HG02973 (cell line): ENCODE measurements around the gene HSPA14.
"Not testable (repeated sequence)": the region's sequence is repeated elsewhere in the genome, so short reads cannot be mapped to it uniquely, and the experiment has no call there.

Experiments used
- ATAC-seq: cut with Tn5 transposase; IDR thresholded peaks from one replicate; pipeline ENCODE4 v1.9.1; 2021; ENCODE audit warnings: moderate library complexity; ENCODE audit not compliant: unreplicated experiment

Gene HSPA14

DNA sequence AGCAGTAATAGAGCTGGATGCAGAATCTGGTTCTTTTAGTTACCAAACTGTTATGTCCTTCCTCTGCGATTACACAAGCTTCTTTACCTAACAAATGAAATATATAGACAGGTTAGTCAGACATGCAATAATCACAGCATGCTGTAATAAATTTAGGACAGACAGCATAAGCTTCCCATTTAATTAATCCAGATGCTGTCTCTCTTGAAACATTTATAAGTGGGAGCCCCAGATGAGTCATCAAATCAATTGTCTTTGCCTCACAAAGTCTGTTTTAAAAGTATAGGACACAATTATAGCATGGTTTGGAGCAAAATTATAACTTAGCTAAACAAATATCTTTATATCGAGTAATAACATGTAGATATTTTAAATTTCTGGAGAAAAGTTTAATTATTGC, 1.9 kb upstream of the HSPA14 start:
- no peak for ATAC-seq

DNA sequence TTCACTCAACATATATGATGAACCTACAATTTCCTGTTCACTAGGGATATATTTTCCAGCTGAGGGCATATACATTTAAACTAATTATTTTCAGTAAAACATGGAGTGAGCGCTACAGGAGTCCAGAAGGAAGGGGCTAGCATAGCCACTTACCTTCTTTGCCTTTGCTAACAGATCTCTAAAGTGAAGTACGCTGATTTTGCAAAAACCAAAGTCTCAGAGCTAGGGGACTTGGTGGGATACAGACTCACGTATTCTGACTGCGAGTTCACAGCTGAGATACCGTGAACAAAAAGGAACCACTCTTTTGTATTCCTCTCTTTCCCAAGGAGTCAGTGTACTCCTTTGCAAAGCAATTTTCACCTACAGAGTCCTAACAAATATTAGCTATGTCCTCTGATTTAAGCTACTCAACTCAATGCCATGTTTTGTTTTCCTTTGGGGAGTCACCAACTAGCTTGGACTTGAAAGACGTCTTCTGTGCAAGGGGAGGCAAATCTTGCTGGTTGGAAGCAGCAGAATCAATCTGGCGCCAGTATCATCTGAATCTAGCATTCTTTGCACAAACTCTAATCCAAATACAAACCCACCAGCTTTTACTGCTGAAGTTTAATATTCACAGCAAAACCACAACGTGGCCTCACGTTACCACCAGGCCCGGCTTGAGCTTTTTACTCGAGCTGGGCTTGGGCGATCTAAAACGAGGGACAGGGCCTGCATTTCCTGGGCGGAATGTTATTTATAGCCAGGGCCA, 926 bp upstream of the HSPA14 start:
- no peak for ATAC-seq

- ATAC-seq, result peak; percentile 8
Measured at GRCh38 chr10:14838582-14839304, 637 bp downstream of the HSPA14 start.

DNA sequence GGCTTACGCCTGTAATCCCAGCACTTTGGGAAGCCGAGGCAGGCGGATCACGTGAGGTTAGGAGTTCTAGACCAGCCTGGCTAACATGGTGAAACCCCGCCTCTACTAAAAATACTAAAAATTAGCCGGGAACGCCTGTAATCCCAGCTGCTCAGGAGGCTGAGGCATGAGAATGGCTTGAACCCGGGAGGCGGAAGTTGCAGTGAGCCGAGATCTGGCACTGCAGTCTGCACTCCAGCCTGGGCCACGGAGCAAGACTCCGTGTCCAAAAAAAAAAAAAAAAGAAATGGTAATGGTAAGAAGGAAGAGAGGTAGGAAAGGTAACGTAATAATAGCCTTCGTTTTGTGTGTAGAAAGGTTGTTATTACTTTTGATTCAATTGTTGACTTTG, 1.2 kb downstream of the HSPA14 start:
- no peak for ATAC-seq

DNA sequence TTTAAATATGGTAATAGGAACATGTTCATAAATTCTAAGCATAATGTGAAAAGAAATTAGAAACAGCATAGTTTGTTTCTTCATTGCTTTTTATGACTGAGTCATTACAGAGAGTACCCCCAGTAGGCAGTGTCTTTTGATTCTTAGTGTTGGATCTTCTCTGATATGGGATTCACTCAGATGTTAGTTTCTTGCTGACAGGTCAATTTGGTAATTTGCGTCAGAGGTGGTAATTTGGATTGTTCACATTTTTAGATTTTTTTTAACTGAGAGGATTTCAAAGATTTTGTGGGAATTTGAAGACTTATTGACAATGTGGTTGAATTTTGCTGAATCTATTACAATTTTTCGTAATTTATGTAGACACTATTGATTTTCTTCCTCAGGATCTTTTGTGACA, 2.1 kb downstream of the HSPA14 start:
- ATAC-seq, result no peak

- ATAC-seq, result no peak
Measured at GRCh38 chr10:14843327-14843988, 5.4 kb downstream of the HSPA14 start.

- no peak for ATAC-seq
Measured at GRCh38 chr10:14844948-14845347, 6.8 kb downstream of the HSPA14 start.

GRCh38 chr10:14852236-14852635, 14.1 kb downstream of the HSPA14 start:
- ATAC-seq, result no peak

DNA sequence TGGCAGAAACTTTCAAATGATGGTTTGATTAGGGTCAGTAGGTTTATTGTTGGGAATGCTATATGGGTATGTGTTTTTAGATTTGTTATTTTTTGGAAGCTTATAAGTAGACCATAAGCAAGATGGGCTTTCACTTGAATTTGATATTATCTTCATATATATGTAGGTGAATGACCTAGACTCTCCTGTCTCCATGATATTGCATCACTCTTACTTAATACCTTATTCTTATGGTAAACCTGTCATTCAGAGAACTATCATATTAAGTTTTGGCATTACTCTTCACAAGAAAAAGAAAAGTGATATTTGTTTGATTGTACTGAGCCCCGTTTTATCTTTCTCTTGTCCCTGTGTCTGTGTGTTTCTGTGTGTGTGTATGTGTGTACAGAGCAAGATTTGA, 17.3 kb downstream of the HSPA14 start:
- ATAC-seq, result no peak

DNA sequence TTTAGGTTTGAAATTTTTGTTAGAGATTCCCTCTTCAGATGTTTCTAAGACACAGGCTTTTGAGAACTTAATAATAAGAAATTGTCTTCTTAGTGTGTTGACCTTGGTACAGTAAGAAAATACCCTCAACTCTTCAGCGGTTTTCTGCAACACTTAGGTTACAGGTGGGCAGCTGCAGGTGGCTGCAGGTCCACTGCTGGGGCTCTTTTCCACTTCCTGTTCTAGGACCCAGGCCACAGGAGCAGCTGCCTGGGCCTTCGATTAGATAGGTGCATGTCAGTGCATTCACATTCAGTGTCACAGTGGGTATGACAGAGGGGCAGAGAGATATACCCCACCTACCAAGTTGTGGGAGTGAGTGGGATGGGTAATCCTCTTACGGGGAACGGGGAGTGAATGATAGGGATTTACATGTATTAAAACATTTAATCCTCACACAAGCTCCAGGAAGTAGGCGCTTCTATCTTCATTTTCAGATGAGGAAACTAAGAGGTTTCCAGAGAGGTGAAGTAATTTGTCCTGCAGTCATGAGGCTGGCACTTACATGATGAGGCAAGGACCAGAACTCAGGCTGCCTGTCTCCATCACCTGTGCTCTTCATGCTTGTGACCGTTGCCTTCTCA, 20.3 kb downstream of the HSPA14 start:
- ATAC-seq, result no peak

DNA sequence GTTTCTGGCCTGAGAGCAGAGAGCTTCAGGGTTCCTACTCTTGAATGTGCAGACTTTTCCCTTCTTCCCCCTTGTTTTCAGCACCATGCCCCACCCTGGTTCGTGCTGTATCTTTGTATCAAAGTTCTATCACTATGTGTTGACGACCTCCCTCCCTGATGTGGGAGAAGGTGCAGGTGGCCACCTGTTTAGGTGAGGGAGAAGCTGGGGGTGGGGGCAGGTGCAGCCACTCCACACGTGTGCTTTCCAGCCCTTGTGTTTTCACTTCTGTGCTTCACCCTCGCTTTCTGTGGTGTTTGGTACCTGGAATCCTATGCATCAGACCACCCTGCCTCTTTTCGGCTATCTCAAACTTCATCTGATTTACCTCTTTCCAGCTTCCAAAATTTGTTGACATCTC, 20.9 kb downstream of the HSPA14 start:
- ATAC-seq, result no peak

- ATAC-seq, result no peak
Measured at GRCh38 chr10:14859775-14860174, 21.7 kb downstream of the HSPA14 start.

- no peak for ATAC-seq
Measured at GRCh38 chr10:14860791-14861190, 22.7 kb downstream of the HSPA14 start.

DNA sequence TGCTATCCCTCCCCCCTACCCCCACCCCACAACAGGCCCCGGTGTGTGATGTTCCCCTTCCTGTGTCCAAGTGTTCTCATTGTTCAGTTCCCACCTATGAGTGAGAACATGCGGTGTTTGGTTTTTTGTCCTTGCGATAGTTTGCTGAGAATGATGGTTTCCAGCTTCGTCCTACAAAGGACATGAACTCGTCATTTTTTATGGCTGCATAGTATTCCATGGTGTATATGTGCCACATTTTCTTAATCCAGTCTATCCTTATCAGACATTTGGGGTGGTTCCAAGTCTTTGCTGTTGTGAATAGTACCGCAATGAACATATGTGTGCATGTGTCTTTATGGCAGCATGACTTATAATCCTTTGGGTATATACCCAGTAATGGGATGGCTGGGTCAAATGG, 26.4 kb downstream of the HSPA14 start:
- ATAC-seq, result not testable (repeated sequence)

DNA sequence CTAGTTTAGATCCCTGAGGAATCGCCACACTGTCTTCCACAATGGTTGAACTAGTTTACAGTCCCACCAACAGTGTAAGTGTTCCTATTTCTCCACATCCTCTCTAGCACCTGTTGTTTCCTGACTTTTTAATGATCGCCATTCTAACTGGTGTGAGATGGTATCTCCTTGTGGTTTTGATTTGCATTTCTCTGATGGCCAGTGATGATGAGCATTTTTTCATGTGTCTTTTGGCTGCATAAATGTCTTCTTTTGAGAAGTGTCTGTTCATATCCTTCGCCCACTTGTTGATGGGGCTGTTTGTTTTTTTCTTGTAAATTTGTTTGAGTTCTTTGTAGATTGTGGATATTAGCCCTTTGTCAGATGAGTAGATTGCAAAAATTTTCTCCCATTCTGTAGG, 26.8 kb downstream of the HSPA14 start:
- not testable (repeated sequence) for ATAC-seq

GRCh38 chr10:14873090-14873760, 35.1 kb downstream of the HSPA14 start:
- ATAC-seq, result peak; percentile 43

- ATAC-seq, result no peak
Measured at GRCh38 chr10:14875941-14876340, 37.8 kb downstream of the HSPA14 start.

GRCh38 chr10:14876764-14877163, 38.7 kb downstream of the HSPA14 start:
- no peak for ATAC-seq

- ATAC-seq, result peak; percentile 92
Measured at GRCh38 chr10:14878266-14879123, 40.4 kb downstream of the HSPA14 start, which contains the start of gene SUV39H2. SUV39H2 (plus strand) TSS chr10:14878866; CDS start chr10:14878889, 23 bp downstream.
